Activated naive CD4-positive, alpha-beta T cell treated with anti-CD3 and anti-CD28 coated beads, Interleukin-2, amount 50 U/mL, for 24 hours (primary cell): Measurements from ENCODE around the gene HAUS3.

Experiments used
- H3K27ac Mint-ChIP-seq: one replicate; pipeline ENCODE4 v1.8.0; 2021; ENCODE audit warnings: mild to moderate bottlenecking, mixed read lengths
- H3K27me3 Mint-ChIP-seq: one replicate; pipeline ENCODE4 v1.8.0; 2021; ENCODE audit warnings: mixed read lengths
- H3K36me3 Mint-ChIP-seq: one replicate; pipeline ENCODE4 v1.8.0; 2021; ENCODE audit warnings: mixed read lengths
- H3K4me1 Mint-ChIP-seq: one replicate; pipeline ENCODE4 v1.8.0; 2021; ENCODE audit warnings: mixed read lengths
- H3K4me3 Mint-ChIP-seq: one replicate; pipeline ENCODE4 v1.8.0; 2021; ENCODE audit warnings: mild to moderate bottlenecking, mixed read lengths
- H3K9me3 Mint-ChIP-seq: one replicate; pipeline ENCODE4 v1.8.0; 2021; ENCODE audit warnings: mixed read lengths

Gene HAUS3

GRCh38 chr4:2241410-2242353 lies at the start of gene HAUS3, which contains the start of gene POLN:
HAUS3 (minus strand) TSS chr4:2242121; CDS start chr4:2240946, 1,175 bp downstream.
POLN (minus strand) TSS chr4:2242121; CDS start chr4:2229231, 12,890 bp downstream.
- peaks cover 57% of the 10 kb centered on the region for H3K4me1 Mint-ChIP-seq
- peak within 1 kb of the TSS; percentile 91 for H3K27ac Mint-ChIP-seq
- H3K4me3 Mint-ChIP-seq = peak within 1 kb of the TSS; percentile 91
- no peaks in the 10 kb centered on the region for H3K27me3 Mint-ChIP-seq
- H3K9me3 Mint-ChIP-seq = no peaks in the 10 kb centered on the region
- peaks cover 11% of the 10 kb centered on the region for H3K36me3 Mint-ChIP-seq

- peaks cover 2% of the 10 kb centered on the region for H3K36me3 Mint-ChIP-seq
These were observed 49.2 kb upstream of the HAUS3 start for GRCh38 chr4:2290974-2291704.

GRCh38 chr4:2290488-2290887 lies 48.6 kb upstream of the HAUS3 start:
- Mint-ChIP-seq H3K4me1 (peaks cover 47% of the 10 kb centered on the region), H3K36me3 (peaks cover under 1% of the 10 kb centered on the region), H3K27me3 (no peaks in the 10 kb centered on the region), H3K9me3 (no peaks in the 10 kb centered on the region), H3K27ac (peak overlapping the region; percentile 90), H3K4me3 (no peak overlapping the region)

More at GRCh38 chr4:2290974-2291704, 49.2 kb upstream of the HAUS3 start:
- Mint-ChIP-seq H3K9me3 (no peaks in the 10 kb centered on the region), H3K27me3 (no peaks in the 10 kb centered on the region), H3K4me1 (peaks cover 53% of the 10 kb centered on the region), H3K4me3 (peak overlapping the region; percentile 77), H3K27ac (peak overlapping the region; percentile 90)

- H3K4me3 Mint-ChIP-seq = no peak overlapping the region
- H3K27me3 Mint-ChIP-seq = no peaks in the 10 kb centered on the region
These were observed 48.0 kb upstream of the HAUS3 start for GRCh38 chr4:2289955-2290333.

GRCh38 chr4:2289311-2289954 lies 47.5 kb upstream of the HAUS3 start:
- Mint-ChIP-seq H3K9me3 (no peaks in the 10 kb centered on the region), H3K27me3 (no peaks in the 10 kb centered on the region), H3K27ac (peak overlapping the region; percentile 68), H3K4me1 (peaks cover 46% of the 10 kb centered on the region), H3K36me3 (no peaks in the 10 kb centered on the region), H3K4me3 (no peak overlapping the region)

More at GRCh38 chr4:2289955-2290333, 48.0 kb upstream of the HAUS3 start:
- Mint-ChIP-seq H3K36me3 (no peaks in the 10 kb centered on the region), H3K9me3 (no peaks in the 10 kb centered on the region), H3K4me1 (peaks cover 47% of the 10 kb centered on the region), H3K27ac (peak overlapping the region; percentile 68)

GRCh38 chr4:2288051-2288541 lies 46.2 kb upstream of the HAUS3 start:
- Mint-ChIP-seq H3K36me3 (no peaks in the 10 kb centered on the region), H3K27ac (no peak overlapping the region), H3K9me3 (no peaks in the 10 kb centered on the region), H3K4me3 (no peak overlapping the region), H3K27me3 (no peaks in the 10 kb centered on the region), H3K4me1 (peaks cover 46% of the 10 kb centered on the region)

GRCh38 chr4:2287594-2287915 lies 45.6 kb upstream of the HAUS3 start:
- H3K9me3 Mint-ChIP-seq = no peaks in the 10 kb centered on the region
- H3K27me3 Mint-ChIP-seq = no peaks in the 10 kb centered on the region
- no peak overlapping the region for H3K27ac Mint-ChIP-seq
- H3K4me3 Mint-ChIP-seq = no peak overlapping the region
- H3K4me1 Mint-ChIP-seq = peaks cover 48% of the 10 kb centered on the region
- H3K36me3 Mint-ChIP-seq = no peaks in the 10 kb centered on the region

GRCh38 chr4:2286904-2287593 lies 45.1 kb upstream of the HAUS3 start:
- Mint-ChIP-seq H3K27ac (no peak overlapping the region), H3K36me3 (no peaks in the 10 kb centered on the region), H3K4me3 (no peak overlapping the region), H3K4me1 (peaks cover 48% of the 10 kb centered on the region), H3K27me3 (no peaks in the 10 kb centered on the region), H3K9me3 (no peaks in the 10 kb centered on the region)

GRCh38 chr4:2285613-2286381 lies 43.9 kb upstream of the HAUS3 start:
- peaks cover 52% of the 10 kb centered on the region for H3K4me1 Mint-ChIP-seq
- no peaks in the 10 kb centered on the region for H3K9me3 Mint-ChIP-seq
- H3K36me3 Mint-ChIP-seq = no peaks in the 10 kb centered on the region
- H3K4me3 Mint-ChIP-seq = no peak overlapping the region
- no peaks in the 10 kb centered on the region for H3K27me3 Mint-ChIP-seq
- H3K27ac Mint-ChIP-seq = peak overlapping the region; percentile 55

GRCh38 chr4:2284934-2285612 lies 43.2 kb upstream of the HAUS3 start:
- Mint-ChIP-seq H3K36me3 (no peaks in the 10 kb centered on the region), H3K27me3 (no peaks in the 10 kb centered on the region), H3K4me1 (peaks cover 49% of the 10 kb centered on the region), H3K4me3 (no peak overlapping the region), H3K9me3 (no peaks in the 10 kb centered on the region), H3K27ac (peak overlapping the region; percentile 55)

- Mint-ChIP-seq H3K9me3 (no peaks in the 10 kb centered on the region), H3K36me3 (no peaks in the 10 kb centered on the region), H3K4me1 (peaks cover 50% of the 10 kb centered on the region), H3K27ac (no peak overlapping the region), H3K4me3 (no peak overlapping the region), H3K27me3 (no peaks in the 10 kb centered on the region)
These were observed 42.4 kb upstream of the HAUS3 start for GRCh38 chr4:2284161-2284933.

- no peaks in the 10 kb centered on the region for H3K36me3 Mint-ChIP-seq
- peak overlapping the region; percentile 8 for H3K27ac Mint-ChIP-seq
- H3K4me3 Mint-ChIP-seq = no peak overlapping the region
- peaks cover 46% of the 10 kb centered on the region for H3K4me1 Mint-ChIP-seq
- no peaks in the 10 kb centered on the region for H3K27me3 Mint-ChIP-seq
- H3K9me3 Mint-ChIP-seq = no peaks in the 10 kb centered on the region
These were observed 41.3 kb upstream of the HAUS3 start for GRCh38 chr4:2283199-2283711.

- H3K27me3 Mint-ChIP-seq = no peaks in the 10 kb centered on the region
- H3K4me3 Mint-ChIP-seq = peak overlapping the region; percentile 70
- H3K9me3 Mint-ChIP-seq = no peaks in the 10 kb centered on the region
- peaks cover 46% of the 10 kb centered on the region for H3K4me1 Mint-ChIP-seq
- H3K36me3 Mint-ChIP-seq = no peaks in the 10 kb centered on the region
- peak overlapping the region; percentile 91 for H3K27ac Mint-ChIP-seq
These were observed 39.8 kb upstream of the HAUS3 start for GRCh38 chr4:2281575-2282343.
